GM13977 (cell line): ENCODE data around the gene HNRNPK.

ENCODE experiments used
- DNase-seq: peaks from one replicate; pipeline ENCODE4 v3.0.0; 2012; ENCODE audit warnings: low spot score
- in situ Hi-C: fragments of 300-500 bp; cut with MboI; formaldehyde crosslinking; loops from one replicate; pipeline ENCODE4 v1.12.0; 2022; ENCODE audit warnings: low sequenced_read_pairs, low pct_unique_long_range_greater_than_20kb, mixed read lengths, inconsistent platforms; ENCODE audit not compliant: unreplicated experiment
- TF ChIP-seq, protein P1 (sequence below): IDR thresholded peaks from 2 replicates; pipeline ENCODE4 v1.5.1; 2012; ENCODE audit warnings: mild to moderate bottlenecking, control low read depth; ENCODE audit not compliant: insufficient read depth; ENCODE audit errors: extremely low read depth, missing control alignments

HNRNPK gene

DNA sequence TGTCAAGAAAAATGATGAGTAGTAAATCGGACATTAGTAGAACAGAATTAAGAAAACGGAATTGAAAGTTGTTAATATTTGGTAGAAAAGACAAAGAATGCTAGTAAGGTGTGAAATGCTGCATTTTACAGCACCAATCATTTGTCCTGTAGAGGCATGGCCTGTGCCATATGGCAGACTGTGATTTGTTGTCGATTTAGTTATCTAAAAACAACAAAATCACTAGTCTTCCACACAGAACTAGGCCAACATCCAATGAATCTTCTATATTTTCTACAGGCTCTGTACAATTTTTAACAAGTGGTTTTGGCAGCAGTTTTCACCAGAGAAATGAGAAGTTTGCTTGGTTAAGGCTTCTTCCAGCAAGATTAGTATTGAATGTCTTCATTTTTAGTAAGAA is 10.4 kb downstream of the HNRNPK start:
- TF ChIP-seq, protein P1, sequence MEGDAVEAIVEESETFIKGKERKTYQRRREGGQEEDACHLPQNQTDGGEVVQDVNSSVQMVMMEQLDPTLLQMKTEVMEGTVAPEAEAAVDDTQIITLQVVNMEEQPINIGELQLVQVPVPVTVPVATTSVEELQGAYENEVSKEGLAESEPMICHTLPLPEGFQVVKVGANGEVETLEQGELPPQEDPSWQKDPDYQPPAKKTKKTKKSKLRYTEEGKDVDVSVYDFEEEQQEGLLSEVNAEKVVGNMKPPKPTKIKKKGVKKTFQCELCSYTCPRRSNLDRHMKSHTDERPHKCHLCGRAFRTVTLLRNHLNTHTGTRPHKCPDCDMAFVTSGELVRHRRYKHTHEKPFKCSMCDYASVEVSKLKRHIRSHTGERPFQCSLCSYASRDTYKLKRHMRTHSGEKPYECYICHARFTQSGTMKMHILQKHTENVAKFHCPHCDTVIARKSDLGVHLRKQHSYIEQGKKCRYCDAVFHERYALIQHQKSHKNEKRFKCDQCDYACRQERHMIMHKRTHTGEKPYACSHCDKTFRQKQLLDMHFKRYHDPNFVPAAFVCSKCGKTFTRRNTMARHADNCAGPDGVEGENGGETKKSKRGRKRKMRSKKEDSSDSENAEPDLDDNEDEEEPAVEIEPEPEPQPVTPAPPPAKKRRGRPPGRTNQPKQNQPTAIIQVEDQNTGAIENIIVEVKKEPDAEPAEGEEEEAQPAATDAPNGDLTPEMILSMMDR: no peak
- no peak for DNase-seq
- in situ Hi-C loops: no loop called here

DNA sequence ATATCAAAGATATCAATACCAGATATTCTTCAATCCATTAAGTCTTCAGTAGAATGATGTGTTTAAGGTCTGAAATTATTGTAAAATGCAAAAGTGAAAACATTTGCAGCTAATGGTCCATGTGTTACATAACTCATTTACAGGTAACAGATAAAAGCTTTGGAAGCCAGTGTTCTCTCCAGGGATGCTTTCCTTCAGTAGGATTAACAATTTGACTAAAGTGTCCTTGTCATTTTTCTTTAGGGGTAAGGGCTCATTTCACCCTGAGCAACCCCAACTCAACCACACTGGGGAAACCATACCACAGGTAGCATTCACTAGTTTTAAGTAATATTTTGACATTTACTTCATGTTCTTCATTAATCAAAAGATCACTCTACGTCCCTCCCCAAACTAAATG is 12.9 kb downstream of the HNRNPK start:
- TF ChIP-seq, protein P1: no peak
- in situ Hi-C loops: no loop called here
- no peak for DNase-seq

DNA sequence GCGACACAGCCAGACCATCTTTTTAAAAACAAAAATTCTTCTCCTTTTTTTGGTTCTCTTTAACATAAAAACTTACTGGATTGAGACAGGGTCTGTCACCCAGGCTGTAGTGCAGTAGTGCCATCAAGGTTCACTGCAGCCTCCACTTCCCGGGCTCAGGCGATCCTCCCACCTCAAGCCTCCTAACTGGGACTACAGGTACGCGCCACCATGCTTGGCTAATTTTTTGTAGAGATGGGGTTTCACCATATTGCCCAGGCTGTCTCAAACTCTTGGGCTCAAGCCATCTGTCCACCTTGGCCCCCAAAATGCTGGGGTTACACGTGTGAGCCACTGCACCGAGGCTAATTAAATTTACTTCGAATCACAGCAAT is 13.8 kb downstream of the HNRNPK start:
- no peak for DNase-seq
- TF ChIP-seq, protein P1: no peak
- in situ Hi-C loops: no loop called here

DNA sequence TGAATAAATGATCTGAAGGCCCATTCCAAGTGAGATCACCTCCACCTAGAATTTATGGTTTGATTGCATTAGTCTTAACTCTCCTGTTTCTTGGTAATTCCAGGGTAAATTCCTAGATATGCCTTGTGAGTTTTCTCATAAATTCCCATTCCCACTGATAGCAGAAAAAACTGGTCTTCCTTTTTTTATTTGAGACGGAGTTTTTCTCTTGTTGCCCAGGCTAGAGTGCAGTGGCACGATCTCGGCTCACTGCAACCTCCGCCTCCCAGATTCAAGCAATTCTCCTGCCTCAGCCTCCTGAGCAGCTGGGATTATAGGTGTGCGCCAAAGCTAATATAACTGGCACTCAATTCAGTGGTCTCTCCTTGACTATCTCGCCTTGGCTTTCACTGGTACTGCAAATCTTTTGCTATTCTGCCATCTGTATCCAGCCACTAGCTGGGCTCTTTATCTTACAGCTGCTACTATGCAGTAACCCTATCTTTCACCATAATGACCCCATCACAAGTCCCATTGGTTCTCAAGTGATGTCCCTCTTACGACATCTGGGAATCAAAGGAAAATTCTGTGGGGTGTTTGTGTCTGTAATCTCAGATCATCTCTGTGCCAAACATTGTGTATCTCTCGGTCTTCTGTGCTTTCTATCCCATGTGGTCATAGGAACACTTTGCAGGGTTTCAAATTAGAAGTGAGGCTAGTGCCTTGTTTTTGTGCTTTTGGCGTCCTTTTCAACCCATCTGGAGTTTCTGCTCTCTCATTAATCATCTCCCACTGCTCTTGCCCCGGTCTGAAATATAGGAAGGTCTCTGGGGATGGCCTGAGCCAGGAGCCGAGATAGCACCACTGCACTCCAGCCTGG is 14.4 kb downstream of the HNRNPK start:
- no peak for DNase-seq
- TF ChIP-seq, protein P1: no peak
- in situ Hi-C loops: no loop called here

DNA sequence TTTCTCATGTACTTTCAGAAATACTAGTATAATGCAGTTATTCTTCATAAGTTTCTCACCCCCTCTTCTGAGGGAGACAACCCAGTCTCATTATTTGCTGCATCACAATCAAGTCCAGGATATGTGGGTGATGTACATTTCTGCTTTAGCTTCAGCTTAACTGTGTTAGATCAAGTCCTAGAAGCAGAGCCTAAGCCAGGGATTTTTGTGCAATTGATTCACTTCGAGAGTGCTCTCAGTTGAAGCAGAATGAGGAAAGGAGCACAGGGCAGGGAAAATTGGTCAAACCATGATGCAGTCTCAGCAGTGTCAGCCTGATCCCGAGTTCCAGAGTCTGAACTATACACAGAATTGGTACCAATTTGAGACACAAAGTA is 15.1 kb downstream of the HNRNPK start:
- TF ChIP-seq, protein P1: no peak
- no peak for DNase-seq
- in situ Hi-C loops: no loop called here

DNA sequence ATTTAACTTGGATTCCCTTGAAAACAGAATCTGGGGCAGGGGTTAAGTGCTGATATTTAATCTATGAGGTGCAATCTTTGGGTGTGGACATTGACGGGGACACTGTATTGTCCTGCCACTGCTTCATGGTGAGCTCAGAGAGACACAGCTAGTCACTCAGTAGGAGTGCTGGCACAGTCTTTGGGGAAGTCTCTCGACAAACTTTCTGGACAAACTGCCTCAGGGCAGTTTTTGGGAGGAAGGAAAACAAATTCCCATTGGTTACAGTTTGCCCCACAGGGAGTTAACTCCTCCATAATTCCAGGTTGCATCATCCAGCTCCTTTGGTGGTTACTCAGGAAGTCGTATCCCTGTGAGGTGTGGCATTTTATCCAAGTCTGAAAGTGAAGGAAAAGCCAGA is 17.9 kb downstream of the HNRNPK start:
- in situ Hi-C loops: no loop called here
- no peak for DNase-seq
- TF ChIP-seq, protein P1: no peak

DNA sequence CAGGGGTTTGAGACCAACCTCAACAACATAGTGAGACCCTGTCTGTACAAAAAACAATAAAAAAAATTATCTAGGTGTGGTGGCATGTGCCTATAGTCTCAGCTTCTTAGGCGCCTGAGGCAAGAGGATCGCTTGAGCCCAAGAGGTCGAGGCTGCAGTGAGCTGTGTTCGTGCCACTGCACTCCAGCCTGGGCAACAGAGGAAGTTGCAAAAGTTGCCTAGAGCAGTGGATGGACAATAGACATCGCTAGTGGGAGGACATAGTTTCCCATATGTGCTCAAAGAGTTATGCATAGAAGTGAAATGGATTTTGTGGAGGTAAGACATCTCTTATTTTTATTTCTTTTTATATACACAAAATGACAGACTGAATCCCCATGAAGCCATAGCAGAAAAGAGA is 19.0 kb downstream of the HNRNPK start:
- TF ChIP-seq, protein P1: no peak
- no peak for DNase-seq
- in situ Hi-C loops: no loop called here
